Measurements from ENCODE around the gene SVIP. TPM values are rescaled to one million over a fixed set of nuclear protein-coding genes. Genes with fewer than 3 reads are reported as not detected.
A peak's percentile ranks its signal among the peaks of the same experiment; 100 is the strongest.

SVIP gene, protein sequence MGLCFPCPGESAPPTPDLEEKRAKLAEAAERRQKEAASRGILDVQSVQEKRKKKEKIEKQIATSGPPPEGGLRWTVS
- polyA plus RNA-seq (ENCODE audit: insufficient read length in 4 of 4) = 10 to 100 TPM; 39.9 to 44.5 (median 43.6) TPM

DNA sequence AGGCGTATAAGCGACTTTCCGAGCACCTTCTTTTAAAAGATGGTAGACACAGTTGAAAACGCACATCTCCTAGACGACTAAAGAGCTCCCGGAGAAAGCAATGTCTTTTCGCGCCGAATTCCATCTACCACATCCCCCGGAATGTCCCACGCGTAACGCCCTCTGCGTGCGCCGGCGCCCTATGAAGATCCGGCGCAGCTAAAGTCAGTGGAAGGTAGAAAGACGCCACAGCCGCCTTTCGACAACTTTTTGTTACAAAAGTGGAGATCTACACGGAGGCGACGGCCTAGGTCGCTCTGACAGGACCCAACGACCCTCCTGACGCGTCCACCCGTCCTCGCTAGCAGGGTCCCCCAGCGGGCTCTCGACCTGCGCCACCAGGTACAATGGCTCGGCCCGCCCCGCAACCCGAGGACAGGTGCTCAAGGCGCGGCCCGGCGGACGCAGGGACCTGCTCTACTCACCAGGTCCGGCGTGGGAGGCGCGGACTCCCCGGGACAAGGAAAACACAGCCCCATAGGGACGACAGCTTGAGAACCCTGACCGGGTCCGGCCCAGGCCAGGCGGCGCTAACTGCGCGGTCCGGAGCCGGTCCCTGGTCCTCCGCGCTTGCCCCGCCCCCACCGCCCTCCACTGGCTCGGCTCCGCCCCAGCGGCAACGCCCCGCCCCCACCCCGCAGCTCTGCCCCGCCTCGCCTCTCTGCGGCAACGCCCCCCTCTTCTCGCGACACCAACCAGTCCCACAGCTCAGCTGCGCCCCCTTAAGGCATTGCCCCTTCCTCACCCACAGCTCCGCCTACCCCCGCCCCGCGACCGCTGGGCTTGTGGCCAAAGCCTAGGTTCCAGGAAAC, at the start of gene SVIP:
SVIP (minus strand) TSS at position 571 of the 851 bp plus-strand sequence; CDS start at position 518, 53 bp downstream.
- DNase-seq (ENCODE audit: low read depth in 4 of 4, low spot score in 3 of 4) = peak; percentile 82 to 87 (median 84)

DNA sequence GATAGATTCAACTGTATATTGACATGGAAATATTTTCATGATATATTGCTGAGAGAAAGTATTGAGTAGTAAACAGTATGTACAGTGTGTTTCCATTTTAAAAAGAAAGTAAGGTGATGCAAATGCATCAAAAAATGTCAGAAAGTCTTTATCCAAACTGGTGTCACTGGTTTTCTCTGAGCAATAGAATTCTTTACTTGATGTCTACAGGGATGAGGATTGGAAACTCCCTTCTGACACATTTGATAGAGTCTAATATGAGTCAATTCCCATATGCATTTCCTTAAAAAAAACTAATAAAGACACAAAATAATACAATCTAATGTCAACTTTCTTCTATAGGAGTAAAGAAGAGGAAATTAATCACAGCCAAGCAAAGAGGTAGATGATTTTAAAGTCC, 49.0 kb upstream of the SVIP start:
- DNase-seq (ENCODE audit: low read depth in 4 of 4, low spot score in 3 of 4) = no peak

DNA sequence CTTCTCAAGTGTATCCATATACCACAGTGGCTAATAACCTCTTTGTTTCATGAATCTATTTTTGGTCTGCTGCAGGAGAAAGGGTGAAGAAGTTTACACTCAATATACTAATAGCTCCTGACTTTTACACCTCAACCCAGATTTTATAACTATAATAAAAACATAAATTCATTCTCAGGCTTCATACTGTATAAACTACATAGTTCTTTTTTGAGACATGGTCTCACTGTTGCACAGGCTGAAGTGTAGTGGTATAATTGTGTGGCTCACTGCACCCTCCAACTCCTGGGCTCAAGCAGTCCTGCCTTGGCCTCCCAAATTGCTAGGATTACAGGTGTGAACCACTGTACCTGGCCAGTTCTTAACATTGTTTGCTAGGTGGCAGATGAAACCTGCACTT, 48.4 kb upstream of the SVIP start:
- no peak for DNase-seq (ENCODE audit: low read depth in 4 of 4, low spot score in 3 of 4)

DNA sequence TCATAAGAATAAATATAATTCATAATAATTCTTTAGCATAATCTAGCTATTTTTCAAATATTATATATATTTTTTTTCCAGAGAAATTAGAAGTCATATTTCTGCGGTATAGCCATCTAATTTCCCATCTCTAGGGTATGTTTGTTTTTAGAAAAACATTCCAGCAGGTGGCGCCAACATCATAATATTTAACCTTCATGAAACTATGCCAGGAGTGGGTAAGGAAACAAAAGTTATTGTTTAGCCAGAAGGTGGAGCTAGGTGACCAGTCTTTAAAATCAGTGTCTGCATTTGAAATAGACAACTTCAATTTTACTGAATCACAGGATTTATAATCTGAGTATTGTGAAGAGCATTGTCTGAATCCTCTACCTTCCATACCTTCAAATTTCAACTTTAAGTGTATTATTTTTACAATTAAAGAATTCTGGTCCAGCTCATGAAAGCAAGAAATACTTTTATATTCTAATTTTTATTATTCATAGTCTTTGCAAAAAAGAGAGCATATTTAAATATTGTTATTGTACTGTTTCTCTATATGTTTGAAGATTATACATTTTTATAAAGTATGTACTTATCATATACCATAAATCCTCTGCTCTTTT, 46.4 kb upstream of the SVIP start:
- DNase-seq (ENCODE audit: low read depth in 4 of 4, low spot score in 3 of 4) = peak; percentile 68 to 74 (median 74)

DNA sequence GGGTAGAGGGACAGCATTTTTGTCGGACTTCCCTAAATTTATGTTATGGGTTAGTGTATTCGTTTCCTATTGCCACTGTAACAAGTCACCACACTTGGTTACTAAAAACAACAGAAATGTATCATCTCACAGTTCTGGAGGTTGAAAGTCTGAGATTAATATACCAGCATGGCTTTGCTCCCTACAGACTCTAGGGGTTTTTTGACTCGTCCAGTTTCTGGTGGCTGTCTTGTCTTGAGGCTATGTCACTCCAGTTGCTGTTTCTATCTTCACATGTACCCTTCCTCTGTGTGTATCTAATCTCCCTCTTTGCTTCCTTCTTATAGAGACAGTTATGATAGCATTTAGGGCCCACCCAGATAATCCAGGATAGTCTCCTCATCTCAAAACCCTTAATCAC, 39.7 kb upstream of the SVIP start:
- DNase-seq (ENCODE audit: low read depth in 4 of 4, low spot score in 3 of 4) = no peak

DNA sequence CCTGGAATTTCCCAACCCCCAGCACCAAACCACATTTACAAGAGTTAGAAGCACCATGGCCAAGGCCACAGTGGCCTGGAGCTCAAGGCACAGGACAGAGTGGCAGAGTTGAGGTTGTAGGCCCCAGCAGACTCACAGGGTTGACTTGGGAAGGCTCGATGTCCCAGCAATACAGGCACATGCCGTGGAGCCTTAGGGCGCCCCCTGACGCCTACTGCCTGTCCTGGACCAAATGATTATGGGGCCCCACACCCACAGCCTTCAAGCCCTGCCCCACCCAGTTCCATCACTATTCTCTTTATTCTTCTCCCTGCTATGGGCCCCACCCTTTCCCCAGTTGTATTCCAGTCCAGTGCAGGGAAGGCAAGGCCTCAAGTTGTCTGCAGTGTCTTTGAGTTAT, 30.6 kb upstream of the SVIP start, which contains the start of gene CCDC179:
CCDC179 (minus strand) TSS at position 234 of the 400 bp plus-strand sequence; CDS start at position 181, 53 bp downstream.
- DNase-seq (ENCODE audit: low read depth in 4 of 4, low spot score in 3 of 4) = no peak

DNA sequence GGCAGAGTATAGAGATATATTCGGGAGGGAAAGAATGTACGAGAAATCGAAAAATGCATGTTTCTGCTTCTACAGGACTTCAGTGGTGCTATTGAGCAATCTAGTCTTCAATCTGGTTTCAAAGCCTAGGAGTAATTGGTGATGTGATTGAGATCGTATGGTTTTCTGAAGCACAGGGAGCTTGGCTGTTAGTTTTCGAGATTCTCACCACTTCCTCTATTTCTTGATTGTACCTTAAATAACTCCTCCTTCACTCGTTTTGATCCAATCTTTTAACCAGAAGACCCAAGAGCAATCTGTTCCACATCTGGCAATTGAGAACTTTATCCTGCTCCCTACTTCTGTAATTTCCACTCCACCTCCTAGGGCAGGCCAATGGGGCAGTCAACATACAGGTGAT, 30.2 kb upstream of the SVIP start:
- no peak for DNase-seq (ENCODE audit: low read depth in 4 of 4, low spot score in 3 of 4)

DNA sequence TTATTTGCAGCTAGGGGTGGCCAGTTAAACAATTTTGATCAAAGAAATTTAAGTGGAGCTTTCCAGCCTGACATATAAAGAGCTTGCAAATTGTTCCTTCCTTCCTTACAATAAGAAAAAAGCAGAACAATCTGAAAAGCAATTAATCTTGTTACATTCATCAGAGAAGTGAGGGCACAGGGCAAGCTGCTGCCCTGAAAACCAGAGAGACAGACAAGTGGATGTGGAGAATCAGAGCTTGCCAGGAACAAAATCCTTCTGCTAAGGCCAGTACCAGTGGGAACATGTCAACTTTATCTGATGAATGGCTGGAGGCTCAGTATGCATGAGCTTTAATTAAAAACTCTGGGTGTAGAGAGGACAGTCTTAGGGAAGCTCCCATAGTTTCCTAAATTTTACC, 21.9 kb upstream of the SVIP start:
- DNase-seq (ENCODE audit: low read depth in 4 of 4, low spot score in 3 of 4) = no peak

DNA sequence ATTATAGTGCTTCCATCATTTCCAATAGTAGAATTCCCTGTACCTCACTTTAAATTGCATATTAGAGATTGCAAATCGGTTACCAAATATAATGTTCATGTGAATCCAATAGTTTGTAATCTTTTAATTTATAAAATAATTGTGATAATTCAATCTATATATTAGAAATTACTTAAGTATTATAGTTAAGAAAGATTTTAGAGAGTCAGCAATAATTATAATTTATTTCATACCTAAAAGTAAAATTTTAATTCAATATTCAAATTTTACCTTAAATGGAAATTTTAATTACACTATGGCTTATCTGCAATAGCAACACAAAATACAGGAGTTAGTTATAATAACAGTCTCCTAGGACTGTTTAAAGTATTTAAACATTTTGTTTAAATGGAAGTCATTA, 17.1 kb upstream of the SVIP start:
- no peak for DNase-seq (ENCODE audit: low read depth in 4 of 4, low spot score in 3 of 4)

DNA sequence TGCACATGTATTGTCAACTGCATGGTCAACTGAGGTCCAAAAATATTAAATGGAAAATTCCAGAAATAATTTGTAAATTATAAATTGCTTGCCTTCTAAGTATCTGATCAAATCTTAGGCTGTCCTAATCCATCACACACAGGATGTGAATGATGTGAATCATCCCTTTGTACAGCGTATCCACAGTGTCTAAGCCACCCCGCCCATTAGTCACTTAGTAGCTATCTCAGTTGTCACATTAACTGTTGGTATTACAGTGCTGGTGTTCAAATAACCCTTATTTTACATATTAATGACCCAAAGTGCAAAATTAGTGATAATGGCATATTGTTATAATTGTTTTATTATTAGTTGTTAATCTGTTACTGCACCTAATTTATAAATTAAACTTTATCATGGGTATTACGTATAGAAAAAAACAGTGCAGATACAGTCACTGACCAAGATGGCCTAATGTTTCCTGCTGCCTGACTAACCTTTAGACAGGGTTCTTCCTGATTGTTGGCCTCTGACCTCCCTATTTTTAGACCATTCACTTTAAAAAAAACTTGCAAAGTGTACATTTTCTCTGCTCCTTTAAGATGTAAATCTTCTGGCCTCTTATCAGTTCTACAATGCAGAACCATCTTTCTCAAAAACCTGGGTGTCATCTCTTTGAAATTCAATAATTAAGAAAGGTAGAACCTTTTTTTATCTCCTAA, 2.9 kb upstream of the SVIP start:
- no peak for DNase-seq (ENCODE audit: low read depth in 4 of 4, low spot score in 3 of 4)

DNA sequence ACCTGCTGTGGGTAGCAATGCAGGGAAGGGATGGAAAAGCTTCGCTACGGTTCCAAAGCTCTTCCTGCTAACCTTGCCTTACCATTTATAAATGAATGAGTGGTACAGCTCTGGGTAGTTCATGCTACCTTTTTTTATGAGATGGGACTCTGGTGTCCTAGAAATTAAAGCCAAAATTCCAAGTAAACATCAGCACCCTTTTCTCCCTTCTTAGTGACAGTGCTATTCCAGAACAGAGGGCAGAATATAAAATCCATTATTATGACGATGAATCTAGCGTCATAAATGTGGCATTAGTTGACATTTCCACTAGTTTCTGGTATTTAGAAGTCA, 447 bp upstream of the SVIP start:
- DNase-seq (ENCODE audit: low read depth in 4 of 4, low spot score in 3 of 4) = no peak

DNA sequence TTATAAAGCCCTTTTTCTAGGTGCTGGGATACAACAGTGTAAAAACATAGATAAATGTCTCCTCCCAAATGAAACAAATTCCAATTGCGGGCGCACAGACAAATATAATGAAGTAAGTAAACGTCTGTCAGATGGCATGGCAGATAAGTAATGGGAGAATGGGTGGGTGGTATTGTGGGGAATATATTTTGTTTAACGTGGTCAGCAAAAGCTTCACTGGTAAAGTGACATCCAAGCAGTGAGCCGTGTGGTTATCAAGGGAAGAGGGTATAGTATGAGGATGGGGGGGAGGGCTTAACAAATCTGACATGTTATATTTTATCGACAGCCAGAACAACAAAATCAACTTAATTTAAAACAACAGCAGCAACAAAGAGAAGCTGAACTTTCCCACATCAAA, 1.2 kb downstream of the SVIP start:
- DNase-seq (ENCODE audit: low read depth in 4 of 4, low spot score in 3 of 4) = no peak

DNA sequence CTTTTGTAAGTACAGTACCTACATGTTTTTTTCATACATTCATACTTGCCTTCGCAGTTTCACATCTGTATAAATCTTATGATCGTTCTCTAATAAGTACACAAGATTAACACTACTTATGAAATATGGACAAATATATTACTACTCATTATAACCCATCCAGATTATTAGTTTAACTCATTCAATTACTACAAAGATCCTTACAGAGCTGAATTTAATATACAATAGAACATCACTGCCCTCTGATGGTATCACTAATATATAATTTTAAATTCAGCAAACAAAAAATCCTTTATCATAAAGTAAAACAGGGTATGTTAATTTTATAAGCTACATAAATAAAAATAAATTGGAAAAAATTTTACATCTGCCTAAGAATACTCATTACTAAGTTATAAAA, 7.4 kb downstream of the SVIP start:
- no peak for DNase-seq (ENCODE audit: low read depth in 4 of 4, low spot score in 3 of 4)

DNA sequence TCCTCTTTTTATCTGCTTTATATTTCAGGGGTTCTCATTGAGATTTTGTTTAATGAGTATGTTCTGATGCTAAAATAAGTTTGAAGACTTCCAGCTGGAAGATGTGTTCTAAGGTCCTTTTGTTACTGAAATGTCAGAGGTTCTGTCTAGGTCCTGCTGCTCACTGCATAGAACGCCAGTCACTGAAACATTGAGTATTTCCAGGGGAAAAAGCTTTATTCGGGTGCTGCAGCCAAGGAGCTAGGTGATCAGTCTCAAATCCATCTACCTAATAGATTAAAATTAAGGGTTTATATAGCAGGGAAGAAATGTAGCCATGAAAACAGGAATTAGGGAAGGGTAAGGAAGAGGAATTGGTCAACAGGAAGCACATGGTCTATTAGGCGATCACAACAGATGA, 19.7 kb downstream of the SVIP start:
- DNase-seq (ENCODE audit: low read depth in 4 of 4, low spot score in 3 of 4) = no peak

DNA sequence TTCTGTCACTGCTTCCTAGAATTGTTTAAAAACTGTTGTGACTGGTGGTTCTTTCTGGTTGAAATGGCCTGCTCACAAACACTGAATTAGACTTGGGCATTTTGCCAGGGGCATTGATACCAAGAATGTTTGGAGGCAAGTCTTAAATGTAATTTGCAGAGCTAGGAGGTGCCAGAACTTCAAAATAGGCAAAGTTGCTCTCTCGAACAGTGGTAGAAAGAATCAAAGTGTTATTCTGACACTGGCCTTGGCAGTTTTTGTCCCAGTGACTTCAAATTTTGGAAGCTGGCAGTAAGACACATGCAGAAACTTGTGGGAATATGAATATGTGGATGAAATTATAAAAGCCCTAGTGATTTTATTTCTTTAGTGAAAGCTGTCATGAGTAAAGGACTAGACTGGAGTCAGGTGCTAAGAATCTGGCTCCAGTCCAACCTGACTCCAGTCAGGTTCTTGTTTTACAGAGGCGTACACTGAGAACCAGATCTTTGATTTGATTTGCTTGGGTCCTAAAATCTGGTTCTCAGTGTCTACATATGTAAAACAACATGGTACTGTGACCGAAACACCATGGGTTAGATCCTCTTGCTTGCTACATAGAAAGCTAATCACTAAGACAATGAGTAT, 20.9 kb downstream of the SVIP start:
- DNase-seq (ENCODE audit: low read depth in 4 of 4, low spot score in 3 of 4) = no peak

DNA sequence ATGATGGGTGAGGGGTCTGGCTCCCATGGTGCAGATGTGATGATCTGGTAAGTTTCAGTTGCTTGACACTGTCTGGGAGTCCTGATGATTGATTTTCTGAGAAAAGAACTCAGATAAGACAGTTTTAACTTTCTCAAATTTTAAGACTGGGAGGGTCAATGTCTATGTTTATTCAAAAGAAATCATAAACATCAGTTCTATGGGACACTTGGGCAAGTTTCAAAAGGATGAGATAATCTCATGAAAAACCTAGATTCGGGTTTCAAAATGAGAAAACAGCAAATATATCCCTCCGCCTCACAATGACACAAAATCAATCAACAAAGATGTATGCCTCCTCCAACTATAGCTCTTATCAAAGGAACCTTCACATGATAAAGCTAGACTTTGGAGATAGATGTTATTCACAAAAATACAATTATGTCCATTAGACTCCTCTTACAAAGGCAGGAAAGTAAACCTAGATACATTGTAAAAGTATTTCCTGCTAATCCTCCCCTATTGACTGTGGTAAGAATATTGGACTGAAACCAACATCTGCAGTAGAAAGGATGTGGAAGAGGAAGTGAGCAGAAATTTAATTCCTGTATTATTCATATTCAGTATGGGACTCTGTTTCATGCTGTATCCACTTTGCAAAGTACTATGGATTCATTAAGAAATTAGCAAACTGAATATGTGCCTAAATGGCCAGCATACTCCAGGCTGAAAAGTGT, 21.6 kb downstream of the SVIP start:
- DNase-seq (ENCODE audit: low read depth in 4 of 4, low spot score in 3 of 4) = no peak

DNA sequence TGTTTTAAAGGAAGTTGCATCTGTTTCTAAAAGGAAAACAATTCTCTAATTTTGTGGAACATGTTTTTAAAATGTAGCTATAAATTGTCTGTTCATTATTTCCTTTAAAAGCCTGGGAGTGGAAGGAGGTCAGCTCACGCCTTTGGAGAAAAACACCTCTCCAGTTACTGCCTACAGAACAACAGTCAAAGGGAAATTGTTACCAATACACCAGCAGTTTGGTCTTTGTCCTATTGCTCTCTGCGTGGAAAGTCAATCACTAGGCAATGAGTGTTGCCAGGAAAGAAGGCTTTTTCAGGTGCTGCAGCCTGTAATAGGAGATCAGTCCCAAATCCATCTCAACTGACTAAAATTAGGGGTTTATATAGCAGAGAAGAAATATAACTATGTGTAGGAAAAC, 22.2 kb downstream of the SVIP start:
- DNase-seq (ENCODE audit: low read depth in 4 of 4, low spot score in 3 of 4) = no peak

DNA sequence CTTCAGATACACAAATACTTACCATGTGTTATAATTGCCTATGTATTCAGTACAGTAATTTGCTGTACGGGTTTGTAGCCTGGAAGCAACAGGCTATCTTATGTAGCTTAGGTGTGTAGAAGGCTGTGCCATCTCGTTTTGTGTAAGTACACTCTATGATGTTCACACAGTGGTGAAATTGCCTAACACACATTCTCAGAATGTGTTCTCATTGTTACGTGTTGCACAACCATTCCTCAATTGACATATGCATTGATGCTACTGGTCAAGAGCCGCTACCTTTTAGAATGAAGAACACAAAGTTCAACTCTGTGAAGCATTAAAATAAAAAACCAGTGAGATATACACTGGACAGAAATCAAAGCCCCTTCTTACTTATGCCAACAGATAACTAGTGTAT, 26.7 kb downstream of the SVIP start:
- DNase-seq (ENCODE audit: low read depth in 4 of 4, low spot score in 3 of 4) = no peak

DNA sequence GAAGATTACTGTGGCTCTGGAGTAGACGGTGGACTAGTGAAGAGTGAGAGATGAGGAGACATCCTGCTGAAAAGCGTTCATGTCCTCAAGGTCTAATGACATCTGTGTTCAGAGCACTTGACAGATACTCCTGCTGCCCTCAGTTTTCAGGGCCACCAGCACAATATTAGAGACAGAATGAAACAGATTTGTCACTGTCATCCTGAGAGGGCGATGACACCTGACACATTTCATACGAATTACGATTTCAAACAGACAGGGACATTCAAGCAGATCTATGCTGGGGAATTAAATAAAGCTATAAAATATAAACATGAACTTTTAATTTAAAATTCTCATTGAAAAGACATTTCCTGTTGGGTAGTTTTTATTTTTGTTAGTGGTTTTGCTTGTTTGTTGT, 29.1 kb downstream of the SVIP start:
- no peak for DNase-seq (ENCODE audit: low read depth in 4 of 4, low spot score in 3 of 4)

DNA sequence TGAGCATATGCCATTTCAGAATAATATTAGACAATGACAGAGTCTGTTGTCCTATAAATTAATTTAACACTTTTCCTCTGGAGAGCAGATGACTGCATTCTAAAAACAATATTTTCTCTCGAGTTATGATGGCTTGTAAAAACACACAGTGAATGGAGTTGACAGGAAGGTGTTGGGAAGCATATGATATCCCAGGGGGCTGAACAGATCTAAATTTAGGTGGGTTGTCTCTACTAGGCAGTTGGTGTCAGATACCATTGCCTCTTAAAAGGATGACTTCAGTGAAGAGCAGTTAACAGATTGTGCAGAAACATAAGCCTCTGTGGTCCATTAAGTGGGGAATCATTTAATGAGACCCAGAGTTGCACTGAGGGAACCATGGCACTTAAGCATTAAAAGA, 30.7 kb downstream of the SVIP start:
- DNase-seq (ENCODE audit: low read depth in 4 of 4, low spot score in 3 of 4) = no peak

Measured in right renal pelvis (tissue), 4 donors.